GM12892 (cell line): ENCODE measurements around the gene LIF.

ENCODE experiments used
- DNase-seq: peaks from one replicate; pipeline ENCODE4 v3.0.0; 2011; ENCODE audit not compliant: insufficient read length
- FAIRE-seq: peaks from 2 replicates; lab custom pipeline; 2011; peaks lifted over from hg19 to GRCh38; lab: Jason Lieb, UNC
- POLR2A ChIP-seq: IDR thresholded peaks from 2 replicates; pipeline ENCODE4 v1.6.1; 2011; ENCODE audit warnings: low read depth, low read length, control low read depth
- POLR2AphosphoS5 ChIP-seq: IDR thresholded peaks from 2 replicates; pipeline ENCODE4 v1.6.1; 2011; ENCODE audit warnings: low read depth, low read length, control low read depth
- TAF1 ChIP-seq: IDR thresholded peaks from 2 replicates; pipeline ENCODE4 v1.6.1; 2011; ENCODE audit warnings: low read depth, mild to moderate bottlenecking, control low read depth, low read length, borderline replicate concordance

LIF gene

GRCh38 chr22:30190574-30190973 lies 56.0 kb downstream of the LIF start:
- DNase-seq, result no peak
- no peak for TF ChIP-seq POLR2A
- no peak for TF ChIP-seq POLR2AphosphoS5
- TF ChIP-seq TAF1, result no peak
- FAIRE-seq, result no peak
